GM18502 (cell line): Measurements from ENCODE around the gene LDLR.
"Not testable (repeated sequence)": the region's sequence is repeated elsewhere in the genome, so short reads cannot be mapped to it uniquely, and the experiment has no call there.

Experiments
- ATAC-seq: cut with Tn5 transposase; IDR thresholded peaks from one replicate; pipeline ENCODE4 v1.9.1; 2021; ENCODE audit warnings: mild to moderate bottlenecking; ENCODE audit not compliant: unreplicated experiment, poor library complexity

Gene LDLR

DNA sequence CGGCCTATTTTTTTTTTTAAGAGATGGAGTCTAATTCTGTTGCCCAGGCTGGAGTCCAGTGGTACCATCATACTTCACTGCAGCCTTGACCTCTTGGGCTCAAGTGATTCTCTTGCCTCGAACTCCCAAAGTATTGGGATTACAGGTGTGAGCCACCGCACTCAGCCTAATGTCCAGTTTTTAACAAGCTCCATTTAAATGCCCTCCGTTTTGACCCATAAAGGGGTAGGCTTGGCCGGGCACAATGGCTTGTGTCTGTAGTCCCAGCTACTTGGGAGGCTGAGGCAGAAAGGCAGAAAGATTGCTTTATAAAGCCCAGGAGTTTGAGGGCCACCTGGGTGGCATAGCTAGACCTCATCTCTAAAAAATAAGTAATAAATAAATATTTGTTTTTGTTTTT is 11.8 kb downstream of the LDLR start:
- ATAC-seq, result no peak

- no peak for ATAC-seq
These were observed 13.7 kb downstream of the LDLR start for GRCh38 chr19:11102944-11103343.

- ATAC-seq, result not testable (repeated sequence)
These were observed 14.4 kb downstream of the LDLR start for GRCh38 chr19:11103667-11104066.

- ATAC-seq, result no peak
These were observed 15.9 kb downstream of the LDLR start for GRCh38 chr19:11105014-11105636.

DNA sequence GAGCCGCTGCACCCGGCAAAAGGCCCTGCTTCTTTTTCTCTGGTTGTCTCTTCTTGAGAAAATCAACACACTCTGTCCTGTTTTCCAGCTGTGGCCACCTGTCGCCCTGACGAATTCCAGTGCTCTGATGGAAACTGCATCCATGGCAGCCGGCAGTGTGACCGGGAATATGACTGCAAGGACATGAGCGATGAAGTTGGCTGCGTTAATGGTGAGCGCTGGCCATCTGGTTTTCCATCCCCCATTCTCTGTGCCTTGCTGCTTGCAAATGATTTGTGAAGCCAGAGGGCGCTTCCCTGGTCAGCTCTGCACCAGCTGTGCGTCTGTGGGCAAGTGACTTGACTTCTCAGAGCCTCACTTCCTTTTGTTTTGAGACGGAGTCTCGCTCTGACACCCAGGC is 17.2 kb downstream of the LDLR start:
- ATAC-seq, result no peak

- ATAC-seq, result no peak
These were observed 19.5 kb downstream of the LDLR start for GRCh38 chr19:11108746-11109145.

DNA sequence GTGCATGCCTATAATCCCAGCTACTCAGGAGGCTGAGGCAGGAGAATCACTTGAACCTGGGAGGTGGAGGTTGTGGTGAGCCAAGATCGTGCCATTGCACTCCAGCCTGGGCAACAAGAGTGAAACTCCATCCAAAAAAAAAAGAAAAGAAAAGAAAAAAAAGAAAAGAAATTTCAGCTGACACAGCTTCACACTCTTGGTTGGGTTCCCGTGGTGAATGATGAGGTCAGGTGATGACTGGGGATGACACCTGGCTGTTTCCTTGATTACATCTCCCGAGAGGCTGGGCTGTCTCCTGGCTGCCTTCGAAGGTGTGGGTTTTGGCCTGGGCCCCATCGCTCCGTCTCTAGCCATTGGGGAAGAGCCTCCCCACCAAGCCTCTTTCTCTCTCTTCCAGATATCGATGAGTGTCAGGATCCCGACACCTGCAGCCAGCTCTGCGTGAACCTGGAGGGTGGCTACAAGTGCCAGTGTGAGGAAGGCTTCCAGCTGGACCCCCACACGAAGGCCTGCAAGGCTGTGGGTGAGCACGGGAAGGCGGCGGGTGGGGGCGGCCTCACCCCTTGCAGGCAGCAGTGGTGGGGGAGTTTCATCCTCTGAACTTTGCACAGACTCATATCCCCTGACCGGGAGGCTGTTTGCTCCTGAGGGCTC is 22.0 kb downstream of the LDLR start:
- no peak for ATAC-seq

DNA sequence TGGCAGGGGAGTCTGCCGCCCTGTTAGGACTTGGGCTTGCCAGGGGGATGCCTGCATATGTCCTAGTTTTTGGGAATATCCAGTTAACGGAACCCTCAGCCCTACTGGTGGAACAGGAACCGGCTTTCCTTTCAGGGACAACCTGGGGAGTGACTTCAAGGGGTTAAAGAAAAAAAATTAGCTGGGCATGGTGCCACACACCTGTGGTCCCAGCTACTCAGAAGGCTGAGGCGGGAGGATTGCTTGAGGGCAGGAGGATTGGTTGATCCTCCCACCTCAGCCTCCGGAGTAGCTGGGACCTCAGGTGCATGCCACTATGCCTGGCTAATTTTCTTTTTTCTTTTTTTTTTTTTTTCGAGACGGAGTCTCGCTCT is 22.5 kb downstream of the LDLR start:
- ATAC-seq, result no peak

DNA sequence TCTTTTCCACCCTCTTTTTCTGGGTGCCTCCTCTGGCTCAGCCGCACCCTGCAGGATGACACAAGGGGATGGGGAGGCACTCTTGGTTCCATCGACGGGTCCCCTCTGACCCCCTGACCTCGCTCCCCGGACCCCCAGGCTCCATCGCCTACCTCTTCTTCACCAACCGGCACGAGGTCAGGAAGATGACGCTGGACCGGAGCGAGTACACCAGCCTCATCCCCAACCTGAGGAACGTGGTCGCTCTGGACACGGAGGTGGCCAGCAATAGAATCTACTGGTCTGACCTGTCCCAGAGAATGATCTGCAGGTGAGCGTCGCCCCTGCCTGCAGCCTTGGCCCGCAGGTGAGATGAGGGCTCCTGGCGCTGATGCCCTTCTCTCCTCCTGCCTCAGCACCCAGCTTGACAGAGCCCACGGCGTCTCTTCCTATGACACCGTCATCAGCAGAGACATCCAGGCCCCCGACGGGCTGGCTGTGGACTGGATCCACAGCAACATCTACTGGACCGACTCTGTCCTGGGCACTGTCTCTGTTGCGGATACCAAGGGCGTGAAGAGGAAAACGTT is 24.0 kb downstream of the LDLR start:
- ATAC-seq, result no peak

DNA sequence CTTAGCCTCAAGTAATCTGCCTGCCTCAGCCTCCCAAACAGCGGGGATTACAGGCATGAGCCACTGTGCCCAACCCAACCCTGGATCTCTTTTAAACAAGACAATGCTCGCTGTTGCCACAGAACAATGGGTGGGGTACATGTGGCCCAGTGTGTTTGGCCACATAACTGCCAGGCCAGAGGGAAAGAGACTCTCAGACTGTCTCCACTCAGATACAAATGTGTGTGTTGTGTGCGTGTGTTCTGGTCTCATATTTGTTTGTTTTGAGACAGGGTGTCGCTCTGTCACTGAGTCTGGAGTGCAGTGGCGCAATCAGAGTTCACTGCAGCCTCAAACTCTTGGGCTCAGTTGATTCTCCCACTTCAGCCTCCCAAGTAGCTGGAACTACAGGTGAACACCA is 25.8 kb downstream of the LDLR start:
- no peak for ATAC-seq

DNA sequence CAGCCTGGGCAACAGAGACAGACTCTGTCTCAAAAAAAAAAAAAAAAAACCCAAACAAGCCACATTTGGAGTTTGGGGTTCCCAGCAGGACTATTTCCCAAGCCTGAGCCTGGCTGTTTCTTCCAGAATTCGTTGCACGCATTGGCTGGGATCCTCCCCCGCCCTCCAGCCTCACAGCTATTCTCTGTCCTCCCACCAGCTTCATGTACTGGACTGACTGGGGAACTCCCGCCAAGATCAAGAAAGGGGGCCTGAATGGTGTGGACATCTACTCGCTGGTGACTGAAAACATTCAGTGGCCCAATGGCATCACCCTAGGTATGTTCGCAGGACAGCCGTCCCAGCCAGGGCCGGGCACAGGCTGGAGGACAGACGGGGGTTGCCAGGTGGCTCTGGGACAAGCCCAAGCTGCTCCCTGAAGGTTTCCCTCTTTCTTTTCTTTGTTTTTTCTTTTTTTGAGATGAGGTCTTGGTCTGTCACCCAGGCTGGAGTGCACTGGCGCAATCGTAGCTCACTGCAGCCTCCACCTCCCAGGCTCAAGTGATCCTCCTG is 26.7 kb downstream of the LDLR start:
- no peak for ATAC-seq

- no peak for ATAC-seq
These were observed 27.2 kb downstream of the LDLR start for GRCh38 chr19:11116507-11116906.

DNA sequence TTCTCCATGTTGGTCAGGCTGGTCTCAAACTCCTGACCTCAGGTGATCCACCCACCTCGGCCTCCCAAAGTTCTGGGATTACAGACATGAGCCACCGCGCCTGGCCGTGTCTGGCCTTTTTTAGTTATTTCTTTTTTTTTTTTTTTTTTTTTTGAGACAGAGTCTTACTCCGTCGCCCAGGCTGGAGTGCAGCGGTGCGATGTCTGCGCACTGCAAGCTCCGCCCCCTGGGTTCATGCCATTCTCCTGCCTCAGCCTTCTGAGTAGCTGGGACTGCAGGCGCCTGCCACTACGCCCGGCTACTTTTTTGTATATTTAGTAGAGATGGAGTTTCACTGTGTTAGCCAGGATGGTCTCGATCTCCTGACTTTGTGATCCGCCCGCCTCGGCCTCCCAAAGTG is 32.7 kb downstream of the LDLR start:
- not testable (repeated sequence) for ATAC-seq

DNA sequence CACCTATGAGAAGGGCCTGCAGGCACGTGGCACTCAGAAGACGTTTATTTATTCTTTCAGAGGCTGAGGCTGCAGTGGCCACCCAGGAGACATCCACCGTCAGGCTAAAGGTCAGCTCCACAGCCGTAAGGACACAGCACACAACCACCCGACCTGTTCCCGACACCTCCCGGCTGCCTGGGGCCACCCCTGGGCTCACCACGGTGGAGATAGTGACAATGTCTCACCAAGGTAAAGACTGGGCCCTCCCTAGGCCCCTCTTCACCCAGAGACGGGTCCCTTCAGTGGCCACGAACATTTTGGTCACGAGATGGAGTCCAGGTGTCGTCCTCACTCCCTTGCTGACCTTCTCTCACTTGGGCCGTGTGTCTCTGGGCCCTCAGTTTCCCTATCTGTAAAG is 33.9 kb downstream of the LDLR start:
- ATAC-seq, result no peak

DNA sequence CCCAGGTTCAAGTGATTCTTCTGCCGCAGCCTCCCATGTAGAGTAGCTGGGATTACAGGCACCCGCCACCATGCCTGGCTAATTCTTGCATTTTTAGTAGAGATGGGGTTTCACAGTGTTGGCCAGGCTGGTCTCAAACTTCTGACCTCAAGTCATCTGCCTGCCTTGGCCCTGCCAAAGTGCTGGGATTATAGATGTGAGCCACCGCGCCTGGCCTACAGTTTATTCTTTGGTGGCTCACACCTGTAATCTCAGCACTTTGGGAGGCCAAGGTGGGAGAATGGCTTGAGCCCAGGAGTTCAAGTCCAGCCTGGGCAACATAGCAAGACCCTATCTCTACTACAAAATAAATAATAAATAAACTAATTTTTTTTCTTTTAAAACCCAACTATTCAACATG is 34.9 kb downstream of the LDLR start:
- not testable (repeated sequence) for ATAC-seq

DNA sequence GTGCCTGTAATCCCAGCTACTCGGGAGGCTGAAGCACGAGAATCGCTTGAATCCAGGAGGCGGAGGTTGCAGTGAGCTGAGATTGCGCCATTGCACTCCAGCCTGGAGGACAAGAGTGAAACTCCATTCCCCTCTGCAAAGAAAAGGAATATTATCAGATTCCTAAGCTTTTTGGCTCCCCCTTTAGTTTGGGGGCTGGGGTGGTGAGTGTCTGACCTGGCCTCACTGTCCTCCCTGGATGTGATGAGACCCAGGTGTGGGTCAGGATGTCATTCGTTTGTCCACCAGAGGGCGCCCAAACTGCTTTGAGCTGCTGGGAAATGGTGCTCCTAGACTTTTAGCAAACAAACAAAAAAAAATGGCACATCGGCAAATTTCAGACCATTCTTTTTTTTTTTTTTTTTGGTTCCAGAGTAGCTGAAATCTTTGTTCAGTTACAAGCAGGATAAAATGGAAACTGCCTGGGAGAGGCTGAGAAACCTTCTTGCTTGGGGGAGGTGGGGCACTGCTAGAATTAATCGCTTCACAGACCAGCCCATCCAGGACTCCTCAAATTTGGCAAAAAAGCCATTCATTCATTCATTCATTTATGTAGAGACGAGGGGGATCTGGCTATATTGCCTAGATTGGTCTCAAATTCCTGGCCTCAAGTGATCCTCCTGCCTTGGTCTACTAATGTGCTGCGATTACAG is 36.9 kb downstream of the LDLR start:
- no peak for ATAC-seq

DNA sequence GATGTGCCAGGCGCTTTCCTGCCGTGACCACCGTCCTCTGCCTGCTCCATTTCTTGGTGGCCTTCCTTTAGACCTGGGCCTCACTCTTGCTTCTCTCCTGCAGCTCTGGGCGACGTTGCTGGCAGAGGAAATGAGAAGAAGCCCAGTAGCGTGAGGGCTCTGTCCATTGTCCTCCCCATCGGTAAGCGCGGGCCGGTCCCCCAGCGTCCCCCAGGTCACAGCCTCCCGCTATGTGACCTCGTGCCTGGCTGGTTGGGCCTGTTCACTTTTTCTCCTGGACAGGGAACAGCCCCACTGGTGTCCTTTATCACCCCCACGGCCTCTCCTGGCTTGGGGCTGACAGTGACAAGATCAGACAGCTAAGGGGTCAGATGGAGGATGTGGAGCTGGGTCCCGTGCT is 38.6 kb downstream of the LDLR start:
- ATAC-seq, result no peak

DNA sequence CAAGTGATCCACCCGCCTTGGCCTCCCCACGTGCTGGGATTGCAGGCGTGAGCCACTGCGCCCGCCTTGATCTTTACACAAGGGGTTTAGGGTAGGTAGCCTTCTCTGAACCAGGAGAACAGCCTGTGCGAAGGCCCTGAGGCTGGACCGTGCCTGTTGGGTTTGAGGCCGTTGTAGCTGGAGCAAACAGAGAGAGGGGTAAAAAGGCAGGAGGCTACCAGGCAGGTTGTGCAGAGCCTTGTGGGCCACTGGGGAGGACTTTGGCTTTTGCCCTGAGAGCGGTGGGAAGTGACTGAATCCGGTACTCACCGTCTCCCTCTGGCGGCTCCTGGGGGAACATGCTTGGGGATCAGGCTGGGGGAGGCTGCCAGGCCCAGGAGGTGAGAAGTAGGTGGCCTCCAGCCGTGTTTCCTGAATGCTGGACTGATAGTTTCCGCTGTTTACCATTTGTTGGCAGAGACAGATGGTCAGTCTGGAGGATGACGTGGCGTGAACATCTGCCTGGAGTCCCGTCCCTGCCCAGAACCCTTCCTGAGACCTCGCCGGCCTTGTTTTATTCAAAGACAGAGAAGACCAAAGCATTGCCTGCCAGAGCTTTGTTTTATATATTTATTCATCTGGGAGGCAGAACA is 41.7 kb downstream of the LDLR start:
- ATAC-seq, result no peak

- no peak for ATAC-seq
These were observed 42.2 kb downstream of the LDLR start for GRCh38 chr19:11131471-11131870.

DNA sequence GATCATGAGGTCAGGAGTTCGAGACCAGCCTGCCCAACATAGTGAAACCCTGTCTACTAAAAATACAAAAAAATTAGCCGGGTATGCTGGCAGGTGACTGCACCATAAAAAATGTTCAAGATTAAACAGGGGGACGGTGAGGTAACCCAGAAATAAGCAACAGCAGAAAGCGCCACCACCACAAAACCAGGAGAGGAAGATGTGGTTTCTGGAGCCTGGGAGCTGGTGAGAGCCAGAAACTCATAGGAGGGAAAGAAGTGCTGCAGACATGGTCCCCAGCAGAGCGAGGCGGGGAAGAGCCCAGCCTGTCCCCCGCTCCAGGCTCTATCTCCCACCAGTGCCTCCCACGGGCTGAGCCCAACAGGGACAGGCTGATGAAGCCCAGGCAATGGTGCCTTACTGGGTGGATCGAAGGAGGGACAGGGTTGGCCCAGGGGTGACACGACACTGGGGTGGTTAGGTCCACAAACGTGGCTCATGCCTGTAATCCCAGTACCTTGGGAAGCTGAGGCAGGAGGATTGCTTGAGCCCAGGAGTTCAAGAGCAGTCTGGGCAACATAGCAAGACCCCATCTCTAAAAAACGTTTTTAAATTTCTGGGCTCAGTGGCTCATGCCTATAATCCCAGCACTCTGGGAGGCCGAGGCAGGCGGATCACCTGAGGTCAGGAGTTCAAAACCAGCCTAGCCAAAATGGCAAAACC is 47.3 kb downstream of the LDLR start:
- no peak for ATAC-seq
